Astrocyte (in vitro differentiated cells and primary cell): ENCODE measurements around the gene TTYH1.

ENCODE experiments used
- EZH2 ChIP-seq: IDR thresholded peaks from 2 replicates; pipeline ENCODE4 v1.6.1; 2012; ENCODE audit warnings: mild to moderate bottlenecking, low read length, inconsistent platforms; ENCODE audit not compliant: insufficient read depth
- TF ChIP-seq, protein P1 (sequence below): IDR thresholded peaks from 2 replicates; pipeline ENCODE4 v1.5.1; 2011; ENCODE audit warnings: low read depth, mild to moderate bottlenecking, inconsistent platforms, low read length, moderate library complexity; ENCODE audit not compliant: insufficient read depth

DNA sequence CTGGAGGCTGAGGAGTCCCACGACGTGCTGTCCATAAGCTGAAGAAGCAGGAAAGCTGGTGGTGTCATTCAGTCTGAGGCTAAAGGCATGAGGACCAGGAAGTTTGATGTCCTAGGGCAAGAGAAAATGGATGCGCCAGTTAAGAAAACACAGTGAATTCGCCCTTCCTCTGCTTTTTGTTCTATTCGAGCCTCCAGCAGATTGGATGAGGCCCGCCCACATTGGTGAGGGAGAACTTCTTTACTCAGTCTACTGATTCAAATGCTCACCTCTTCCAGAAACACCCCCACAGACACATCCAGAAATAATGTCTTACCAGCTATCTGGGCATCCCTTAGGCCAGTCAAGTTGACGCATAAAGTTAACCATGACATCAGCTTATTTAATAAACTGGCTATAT, 7.5 kb upstream of the TTYH1 start:
- no peak for TF ChIP-seq EZH2
- TF ChIP-seq, protein P1, sequence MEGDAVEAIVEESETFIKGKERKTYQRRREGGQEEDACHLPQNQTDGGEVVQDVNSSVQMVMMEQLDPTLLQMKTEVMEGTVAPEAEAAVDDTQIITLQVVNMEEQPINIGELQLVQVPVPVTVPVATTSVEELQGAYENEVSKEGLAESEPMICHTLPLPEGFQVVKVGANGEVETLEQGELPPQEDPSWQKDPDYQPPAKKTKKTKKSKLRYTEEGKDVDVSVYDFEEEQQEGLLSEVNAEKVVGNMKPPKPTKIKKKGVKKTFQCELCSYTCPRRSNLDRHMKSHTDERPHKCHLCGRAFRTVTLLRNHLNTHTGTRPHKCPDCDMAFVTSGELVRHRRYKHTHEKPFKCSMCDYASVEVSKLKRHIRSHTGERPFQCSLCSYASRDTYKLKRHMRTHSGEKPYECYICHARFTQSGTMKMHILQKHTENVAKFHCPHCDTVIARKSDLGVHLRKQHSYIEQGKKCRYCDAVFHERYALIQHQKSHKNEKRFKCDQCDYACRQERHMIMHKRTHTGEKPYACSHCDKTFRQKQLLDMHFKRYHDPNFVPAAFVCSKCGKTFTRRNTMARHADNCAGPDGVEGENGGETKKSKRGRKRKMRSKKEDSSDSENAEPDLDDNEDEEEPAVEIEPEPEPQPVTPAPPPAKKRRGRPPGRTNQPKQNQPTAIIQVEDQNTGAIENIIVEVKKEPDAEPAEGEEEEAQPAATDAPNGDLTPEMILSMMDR = no peak
